Measurements from ENCODE around the gene KANK2.

GRCh38 chr19:11244846-11245589 is 47.7 kb upstream of the KANK2 start:
- TF ChIP-seq GATA2 (IDR thresholded peaks at IDR 0.05; ENCODE audit: low read depth, low read length) (no peak), GATA3 (IDR thresholded peaks at IDR 0.05; ENCODE audit: low read depth, low read length) (no peak)

Data from SH-SY5Y (cell line).